Gastroesophageal sphincter (tissue), 4 donors: ENCODE results near the gene PRSS8. TPM values are rescaled to one million over a fixed set of nuclear protein-coding genes. Genes with fewer than 3 reads are reported as not detected.
A peak's percentile ranks its signal among the peaks of the same experiment; 100 is the strongest.
"Not testable (repeated sequence)": the region's sequence is repeated elsewhere in the genome, so short reads cannot be mapped to it uniquely, and the experiment has no call there.

Source experiments
- ATAC-seq: fragments of 150-250 bp; one replicate; pipeline ENCODE4 v1.9.1; 2016; ENCODE audit warnings: mild to moderate bottlenecking, moderate library complexity
- H3K27ac ChIP-seq, 4 donors: fragments of 200-600 bp; sonication (generic) in 3 of 4; 1 replicate in 3 of 4; 2 replicates in 1 of 4; pipeline ENCODE4 v1.5.1; 2016 to 2019
- H3K27me3 ChIP-seq: fragments of 200-600 bp; sonication (generic); one replicate; pipeline ENCODE4 v1.5.1; 2019
- H3K36me3 ChIP-seq, 2 donors: fragments of 200-600 bp; sonication (generic); one replicate each; pipeline ENCODE4 v1.5.1; 2019; ENCODE audit warnings: control low read depth in 1 of 2
- H3K4me1 ChIP-seq, 3 donors: fragments of 200-600 bp; sonication (generic); 1 replicate in 2 of 3; 2 replicates in 1 of 3; pipeline ENCODE4 v1.5.1; 2016 to 2019; ENCODE audit warnings: control low read depth in 2 of 3
- H3K4me3 ChIP-seq, 2 donors: fragments of 200-600 bp; sonication (generic); one replicate each; pipeline ENCODE4 v1.5.1; 2019; ENCODE audit warnings: mild to moderate bottlenecking in 1 of 2, moderate library complexity in 1 of 2
- H3K9me3 ChIP-seq, 3 donors: fragments of 200-600 bp; sonication (generic); one replicate each; pipeline ENCODE4 v1.5.1; 2017 to 2019; ENCODE audit warnings: control low read depth in 2 of 3
- CTCF ChIP-seq, 4 experiments: fragments of 200-600 bp in 2 of 4; fragments of 450-650 bp in 2 of 4; sonication (generic) in 1 of 4; IDR thresholded peaks; one replicate each; pipeline ENCODE4 v1.5.1; 2017 to 2019; ENCODE audit warnings: antibody characterized with exemption in 4 of 4, mild to moderate bottlenecking in 2 of 4, moderate library complexity in 2 of 4
- EP300 ChIP-seq: sonication (generic); formaldehyde crosslinking; IDR thresholded peaks from one replicate; pipeline ENCODE4 v1.6.1; 2017; ENCODE audit warnings: antibody characterized with exemption, mild to moderate bottlenecking
- POLR2A ChIP-seq, 2 donors: fragments of 450-650 bp; IDR thresholded peaks; one replicate each; pipeline ENCODE4 v1.6.1; 2017; ENCODE audit warnings: antibody characterized with exemption in 2 of 2, mild to moderate bottlenecking in 2 of 2, moderate library complexity in 1 of 2
- POLR2AphosphoS5 ChIP-seq: sonication (generic); formaldehyde crosslinking; IDR thresholded peaks from one replicate; pipeline ENCODE4 v1.6.1; 2017; ENCODE audit warnings: antibody characterized with exemption
- WGBS, 2 donors: methylation state at CpG; one replicate each; pipeline ENCODE4 v1.1.5; 2018; ENCODE audit warnings: low coverage in 1 of 2; 5-methylcytosine and 5-hydroxymethylcytosine counted together
- total RNA-seq, 4 donors: library from RNA; depleted of rRNA; stranded (reverse); fragments of >200 nt; gene quantifications; one replicate each; pipeline ENCODE4 v1.1.0, GENCODE V29; 2016

The PRSS8 gene
- total RNA-seq, 4 donors from 2014 or later = 4.1 TPM; not detected in 3

- TF ChIP-seq EP300 = no peak
- TF ChIP-seq POLR2AphosphoS5 = no peak
- TF ChIP-seq CTCF (IDR thresholded peaks at IDR 0.05) = no peak
- TF ChIP-seq POLR2A (IDR thresholded peaks at IDR 0.05) = no peak
- no peak for ATAC-seq
- Histone ChIP-seq H3K27ac (no peak overlapping the region), H3K4me1 (no peaks in the 10 kb centered on the region), H3K4me3 (no peak overlapping the region), H3K36me3 (no peaks in the 10 kb centered on the region), H3K9me3 (no peaks in the 10 kb centered on the region), H3K27me3 (no peaks in the 10 kb centered on the region)
- WGBS, 2 donors = 18 to 67% methylated on average over 1 to 2 of the region's 2 CpGs
Measured at GRCh38 chr16:31168848-31169247, 33.3 kb upstream of the PRSS8 start.

GRCh38 chr16:31167315-31167714, 31.8 kb upstream of the PRSS8 start:
- no peaks in the 10 kb centered on the region for H3K4me1 ChIP-seq
- H3K27me3 ChIP-seq = no peaks in the 10 kb centered on the region
- H3K27ac ChIP-seq = no peak overlapping the region
- 88% methylated on average over 7 of the region's 8 CpGs; no CpG with 5 or more reads in 1 of the 2 donors for WGBS, 2 donors
- TF ChIP-seq POLR2A (IDR thresholded peaks at IDR 0.05) = no peak
- TF ChIP-seq POLR2AphosphoS5 = no peak
- TF ChIP-seq CTCF (IDR thresholded peaks at IDR 0.05) = no peak
- TF ChIP-seq EP300 = no peak
- H3K4me3 ChIP-seq = no peak overlapping the region
- H3K36me3 ChIP-seq = no peaks in the 10 kb centered on the region
- no peaks in the 10 kb centered on the region for H3K9me3 ChIP-seq
- ATAC-seq = no peak

GRCh38 chr16:31157136-31157535, 21.6 kb upstream of the PRSS8 start:
- H3K4me3 ChIP-seq = no peak overlapping the region
- H3K36me3 ChIP-seq = no peaks in the 10 kb centered on the region
- no peak overlapping the region for H3K27ac ChIP-seq
- 61 to 68% methylated on average over 2 to 3 of the region's 8 CpGs for WGBS, 2 donors
- ATAC-seq = no peak
- no peaks in the 10 kb centered on the region for H3K9me3 ChIP-seq
- peaks cover 14% of the 10 kb centered on the region for H3K27me3 ChIP-seq
- H3K4me1 ChIP-seq = no peaks in the 10 kb centered on the region
- TF ChIP-seq CTCF (IDR thresholded peaks at IDR 0.05) (no peak), EP300 (no peak), POLR2AphosphoS5 (no peak), POLR2A (IDR thresholded peaks at IDR 0.05) (no peak)

GRCh38 chr16:31150976-31151375, 15.4 kb upstream of the PRSS8 start:
- not testable (repeated sequence) for H3K36me3 ChIP-seq, H3K9me3 ChIP-seq, H3K4me1 ChIP-seq, ATAC-seq, H3K27ac ChIP-seq, H3K4me3 ChIP-seq
- 75 to 84% methylated on average over 5 to 6 of the region's 6 CpGs for WGBS, 2 donors
- peaks cover 56% of the 10 kb centered on the region for H3K27me3 ChIP-seq

- H3K4me1 ChIP-seq = peaks cover 0 to 4% (median 0%) of the 10 kb centered on the region in 3 donors
- no peaks in the 10 kb centered on the region for H3K9me3 ChIP-seq
- H3K27ac ChIP-seq = peak within 1 kb of the TSS in 1 of 4 donors; percentile 29
- WGBS, 2 donors = 56 to 93% methylated on average over 3 of the region's 11 CpGs
- H3K4me3 ChIP-seq = peak within 1 kb of the TSS in 1 of 2 donors; percentile 3
- H3K36me3 ChIP-seq = no peaks in the 10 kb centered on the region
- ATAC-seq = peak; percentile 17
- TF ChIP-seq POLR2AphosphoS5 (no peak), POLR2A (IDR thresholded peaks at IDR 0.05) (no peak), CTCF (IDR thresholded peaks at IDR 0.05) (no peak), EP300 (no peak)
- peaks cover 56% of the 10 kb centered on the region for H3K27me3 ChIP-seq
Measured at GRCh38 chr16:31149894-31150890, 14.7 kb upstream of the PRSS8 start, which contains the start of gene PRSS36. Gene PRSS36, minus strand, starts transcription at chr16:31150066. Its CDS starts 31 bp downstream, at chr16:31150035.
